Neural progenitor cell (in vitro differentiated cells): ENCODE data around the gene ZNF25.

Source experiments
- CTCF ChIP-seq: fragments of 200-600 bp; sonication (generic); IDR thresholded peaks from 2 replicates; pipeline ENCODE4 v1.5.1; 2017; ENCODE audit warnings: antibody characterized with exemption, mild to moderate bottlenecking
- EZH2 ChIP-seq: fragments of 200-600 bp; sonication (generic); IDR thresholded peaks from 2 replicates; pipeline ENCODE4 v1.6.1; 2017; ENCODE audit warnings: antibody characterized with exemption, mild to moderate bottlenecking, moderate library complexity
- EZH2phosphoT487 ChIP-seq: fragments of 200-600 bp; sonication (generic); IDR thresholded peaks from 2 replicates; pipeline ENCODE4 v1.6.1; 2017; ENCODE audit warnings: antibody characterized with exemption

GRCh38 chr10:38025283-38025682 is 48.8 kb upstream of the ZNF25 start:
- TF ChIP-seq CTCF (no peak), EZH2phosphoT487 (no peak), EZH2 (no peak)
